Type B pancreatic cell (in vitro differentiated cells): Measurements from ENCODE around the gene FRK. TPM values are rescaled to one million over a fixed set of nuclear protein-coding genes. Genes with fewer than 3 reads are reported as not detected.
A peak's percentile ranks its signal among the peaks of the same experiment; 100 is the strongest.
"Not testable (repeated sequence)": the region's sequence is repeated elsewhere in the genome, so short reads cannot be mapped to it uniquely, and the experiment has no call there.

Source experiments
- DNase-seq: peaks from one replicate; pipeline ENCODE4 v3.0.0; 2021; ENCODE audit warnings: mixed read lengths; ENCODE audit not compliant: unreplicated experiment; ENCODE audit errors: extremely low spot score
- H3K27ac Mint-ChIP-seq: 2 replicates; pipeline ENCODE4 v1.8.0; 2021; ENCODE audit warnings: mild to moderate bottlenecking, mixed read lengths
- H3K27me3 Mint-ChIP-seq: 2 replicates; pipeline ENCODE4 v1.8.0; 2021; ENCODE audit warnings: mixed read lengths
- H3K36me3 Mint-ChIP-seq: 2 replicates; pipeline ENCODE4 v1.8.0; 2021; ENCODE audit warnings: mixed read lengths
- H3K4me1 Mint-ChIP-seq: one replicate; pipeline ENCODE4 v1.8.0; 2021; ENCODE audit warnings: mixed read lengths; ENCODE audit not compliant: unreplicated experiment
- H3K4me3 Mint-ChIP-seq: 2 replicates; pipeline ENCODE4 v1.8.0; 2021; ENCODE audit warnings: mild to moderate bottlenecking, mixed read lengths
- H3K9me3 Mint-ChIP-seq: 2 replicates; pipeline ENCODE4 v1.8.0; 2021; ENCODE audit warnings: mixed read lengths
- total RNA-seq: library from RNA; stranded (reverse); gene quantifications from 2 replicates; pipeline ENCODE4 v1.2.1, GENCODE V29; 2021; ENCODE audit warnings: low replicate concordance
- TF ChIP-seq, protein P1 (sequence below): fragments of 200-600 bp; sonication (generic); conservative IDR thresholded peaks from 2 replicates; pipeline ENCODE4 v1.5.0; 2021; ENCODE audit warnings: antibody characterized with exemption, mild to moderate bottlenecking

The FRK gene
- total RNA-seq, 1 donor from 2014 or later = 6.2 TPM

GRCh38 chr6:115891750-115892149 lies 168.9 kb downstream of the FRK start:
- no peak for DNase-seq
- Mint-ChIP-seq H3K36me3 (no peaks in the 10 kb centered on the region), H3K27ac (no peak overlapping the region), H3K27me3 (no peaks in the 10 kb centered on the region), H3K9me3 (no peaks in the 10 kb centered on the region), H3K4me3 (no peak overlapping the region), H3K4me1 (peaks cover 11% of the 10 kb centered on the region)
- TF ChIP-seq, protein P1, sequence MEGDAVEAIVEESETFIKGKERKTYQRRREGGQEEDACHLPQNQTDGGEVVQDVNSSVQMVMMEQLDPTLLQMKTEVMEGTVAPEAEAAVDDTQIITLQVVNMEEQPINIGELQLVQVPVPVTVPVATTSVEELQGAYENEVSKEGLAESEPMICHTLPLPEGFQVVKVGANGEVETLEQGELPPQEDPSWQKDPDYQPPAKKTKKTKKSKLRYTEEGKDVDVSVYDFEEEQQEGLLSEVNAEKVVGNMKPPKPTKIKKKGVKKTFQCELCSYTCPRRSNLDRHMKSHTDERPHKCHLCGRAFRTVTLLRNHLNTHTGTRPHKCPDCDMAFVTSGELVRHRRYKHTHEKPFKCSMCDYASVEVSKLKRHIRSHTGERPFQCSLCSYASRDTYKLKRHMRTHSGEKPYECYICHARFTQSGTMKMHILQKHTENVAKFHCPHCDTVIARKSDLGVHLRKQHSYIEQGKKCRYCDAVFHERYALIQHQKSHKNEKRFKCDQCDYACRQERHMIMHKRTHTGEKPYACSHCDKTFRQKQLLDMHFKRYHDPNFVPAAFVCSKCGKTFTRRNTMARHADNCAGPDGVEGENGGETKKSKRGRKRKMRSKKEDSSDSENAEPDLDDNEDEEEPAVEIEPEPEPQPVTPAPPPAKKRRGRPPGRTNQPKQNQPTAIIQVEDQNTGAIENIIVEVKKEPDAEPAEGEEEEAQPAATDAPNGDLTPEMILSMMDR = no peak

DNA sequence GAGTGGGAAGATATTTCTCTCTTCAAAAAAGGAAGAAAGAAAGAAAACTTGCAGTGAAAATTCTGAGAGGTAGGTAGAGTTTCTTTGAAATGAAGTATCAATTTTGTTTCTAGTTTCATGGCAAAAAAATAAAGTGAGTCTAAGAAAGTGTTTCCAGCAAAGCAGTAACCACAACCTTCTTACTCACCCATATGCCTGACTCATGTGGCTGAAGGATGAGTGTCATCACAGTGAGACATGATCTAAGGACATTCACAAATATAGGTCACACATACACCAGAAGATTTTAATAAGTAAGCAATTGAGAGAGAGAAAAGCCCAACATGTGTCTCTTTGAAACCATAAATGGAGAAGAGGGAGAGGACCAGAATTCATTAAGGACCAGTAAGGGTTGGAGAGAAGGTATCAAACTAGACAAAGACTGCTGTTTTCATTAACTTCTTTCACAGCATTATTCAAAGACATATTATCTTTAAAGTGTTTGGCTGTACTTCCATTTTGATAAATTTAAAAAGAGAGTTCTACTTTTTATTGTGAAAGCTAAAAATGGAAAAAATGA lies 169.5 kb downstream of the FRK start:
- H3K9me3 Mint-ChIP-seq = no peaks in the 10 kb centered on the region
- no peaks in the 10 kb centered on the region for H3K27me3 Mint-ChIP-seq
- DNase-seq = no peak
- H3K4me3 Mint-ChIP-seq = no peak overlapping the region
- H3K27ac Mint-ChIP-seq = no peak overlapping the region
- H3K4me1 Mint-ChIP-seq = peaks cover 5% of the 10 kb centered on the region
- no peaks in the 10 kb centered on the region for H3K36me3 Mint-ChIP-seq
- TF ChIP-seq, protein P1 = no peak

DNA sequence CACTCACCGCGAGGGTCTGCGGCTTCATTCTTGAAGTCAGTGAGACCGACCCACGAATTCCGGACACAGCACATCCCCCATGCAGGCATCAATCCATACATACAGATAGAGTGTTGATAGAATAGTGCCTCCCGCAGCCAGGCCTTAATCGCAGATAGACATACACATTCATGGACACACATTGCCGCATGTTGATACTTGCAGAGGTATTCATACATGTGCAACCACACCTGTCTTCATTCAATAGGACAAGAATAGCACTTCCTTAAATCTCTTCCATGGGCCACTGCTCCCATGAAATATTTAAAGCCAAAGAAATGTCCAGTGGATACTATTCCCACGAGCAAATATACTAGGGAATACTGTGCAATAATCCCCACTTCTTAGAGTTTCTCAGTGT lies 170.5 kb downstream of the FRK start:
- TF ChIP-seq, protein P1 = no peak
- Mint-ChIP-seq H3K27ac (no peak overlapping the region), H3K27me3 (no peaks in the 10 kb centered on the region), H3K9me3 (no peaks in the 10 kb centered on the region), H3K36me3 (no peaks in the 10 kb centered on the region), H3K4me3 (no peak overlapping the region), H3K4me1 (peaks cover 5% of the 10 kb centered on the region)
- DNase-seq = no peak

DNA sequence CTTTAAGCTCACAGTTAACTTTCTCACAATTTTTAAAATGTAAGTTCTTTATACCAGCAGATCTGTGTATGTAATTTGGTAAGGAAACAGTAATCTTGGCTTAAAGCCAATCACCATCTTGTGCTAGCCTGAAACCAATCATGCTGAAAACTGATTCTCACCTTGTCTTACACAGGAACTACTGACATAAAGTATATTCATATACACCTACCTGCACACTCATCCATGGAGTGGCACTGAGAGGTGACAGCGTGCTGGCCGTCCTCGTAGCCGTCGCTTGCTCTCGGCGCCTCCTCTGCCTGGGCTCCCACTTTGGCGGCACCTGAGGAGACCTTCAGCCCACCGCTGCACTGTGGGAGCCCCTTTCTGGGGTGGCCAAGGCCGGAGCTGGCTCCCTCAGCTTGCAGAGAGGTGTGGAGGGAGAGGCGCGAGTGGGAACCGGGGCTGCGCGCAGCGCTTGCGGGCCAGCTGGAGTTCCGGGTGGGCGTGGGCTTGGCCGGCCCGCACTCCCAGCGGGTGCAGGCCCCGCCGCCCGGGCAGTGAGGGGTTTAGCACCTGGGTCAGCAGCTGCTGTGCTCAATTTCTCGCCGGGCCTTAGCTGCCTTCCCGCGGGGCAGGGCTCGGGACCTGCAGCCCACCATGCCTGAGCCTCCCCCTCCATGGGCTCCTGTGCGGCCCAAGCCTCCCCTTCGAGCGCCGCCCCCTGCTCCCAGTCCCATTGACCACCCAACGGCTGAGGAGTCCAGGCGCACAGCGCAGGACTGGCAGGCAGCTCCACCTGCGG lies 171.8 kb downstream of the FRK start:
- DNase-seq, H3K4me1 Mint-ChIP-seq, H3K27ac Mint-ChIP-seq, H3K36me3 Mint-ChIP-seq, H3K27me3 Mint-ChIP-seq, H3K9me3 Mint-ChIP-seq, H3K4me3 Mint-ChIP-seq: not testable (repeated sequence)

DNA sequence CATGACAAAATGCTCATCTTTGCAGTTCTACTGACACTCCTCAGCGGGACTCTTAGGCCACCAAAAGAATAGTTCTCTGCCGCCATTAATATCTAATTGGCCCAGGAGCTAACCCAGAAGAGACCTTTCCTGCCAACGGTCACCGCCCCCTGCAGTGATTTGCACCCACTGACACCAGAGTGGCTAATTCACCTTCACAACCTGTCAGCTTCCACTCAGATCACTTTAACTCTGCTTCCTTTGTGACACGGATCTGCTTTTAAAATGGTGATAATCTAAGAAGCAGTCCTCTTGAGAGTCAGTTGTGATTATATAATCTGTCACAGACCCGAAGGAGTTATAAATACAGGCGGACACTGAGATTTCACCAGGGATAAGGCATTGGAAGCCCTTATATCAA lies 172.8 kb downstream of the FRK start:
- TF ChIP-seq, protein P1 = no peak

GRCh38 chr6:115885636-115886366 lies 174.9 kb downstream of the FRK start:
- no peak for DNase-seq
- Mint-ChIP-seq H3K9me3 (no peaks in the 10 kb centered on the region), H3K4me1 (peaks cover 6% of the 10 kb centered on the region), H3K27ac (no peak overlapping the region), H3K36me3 (no peaks in the 10 kb centered on the region), H3K4me3 (no peak overlapping the region), H3K27me3 (no peaks in the 10 kb centered on the region)
- TF ChIP-seq, protein P1 = no peak

More for the DNA sequence above, 172.8 kb downstream of the FRK start:
- DNase-seq = no peak
- H3K9me3 Mint-ChIP-seq = no peaks in the 10 kb centered on the region
- H3K27me3 Mint-ChIP-seq = no peaks in the 10 kb centered on the region
- no peaks in the 10 kb centered on the region for H3K36me3 Mint-ChIP-seq
- peaks cover 5% of the 10 kb centered on the region for H3K4me1 Mint-ChIP-seq
- no peak overlapping the region for H3K27ac Mint-ChIP-seq
- H3K4me3 Mint-ChIP-seq = peak overlapping the region; percentile 12
